ENCODE results near the gene STX3.
"Not testable (repeated sequence)": the region's sequence is repeated elsewhere in the genome, so short reads cannot be mapped to it uniquely, and the experiment has no call there.

Gene STX3

DNA sequence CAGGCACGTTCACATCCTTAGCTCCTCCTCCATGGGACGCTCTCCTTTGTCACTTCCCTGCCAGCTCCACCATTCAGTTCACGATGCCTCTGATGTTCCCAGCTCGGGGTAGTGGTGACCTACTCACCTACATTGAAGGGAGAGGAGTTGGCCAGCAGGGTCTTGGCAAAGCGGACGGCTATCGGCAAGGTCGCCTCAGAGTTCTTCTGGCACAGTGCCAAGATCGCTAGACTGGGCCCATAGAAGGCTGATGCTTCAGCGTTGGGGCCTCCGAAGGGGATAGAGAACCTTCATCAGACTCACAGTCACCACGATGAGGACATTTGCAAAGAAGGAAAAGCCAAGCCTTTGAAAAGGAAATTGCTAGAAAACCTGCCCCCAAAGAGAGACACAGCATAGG, 87.1 kb downstream of the STX3 start:
- DNase-seq (ENCODE audit: low spot score), result no peak

DNA sequence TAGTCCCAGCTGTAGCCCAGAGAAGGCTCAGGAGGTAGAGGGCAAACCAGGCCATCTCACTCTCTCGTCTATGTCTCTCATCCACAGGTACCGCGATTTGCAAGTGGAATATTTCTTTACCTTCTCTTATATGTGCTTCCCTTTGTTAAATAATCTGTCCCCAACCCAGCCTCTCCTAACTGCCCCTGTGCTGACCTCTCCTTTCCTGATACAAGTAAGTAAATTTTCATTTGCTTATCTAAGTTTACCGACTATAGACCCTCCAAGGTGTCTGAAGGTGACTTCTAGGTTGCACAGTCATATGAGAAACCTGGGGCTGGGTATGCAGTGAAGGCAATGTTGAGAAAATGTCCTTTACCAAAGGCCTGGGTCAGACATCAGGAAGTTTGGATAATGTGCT, 90.2 kb downstream of the STX3 start, which contains the start of gene CBLIF:
TSS of gene CBLIF (minus strand) at position 101 of the 400 bp plus-strand sequence. CDS start at position 55, 46 bp downstream.
- no peak for DNase-seq (ENCODE audit: low spot score)

DNA sequence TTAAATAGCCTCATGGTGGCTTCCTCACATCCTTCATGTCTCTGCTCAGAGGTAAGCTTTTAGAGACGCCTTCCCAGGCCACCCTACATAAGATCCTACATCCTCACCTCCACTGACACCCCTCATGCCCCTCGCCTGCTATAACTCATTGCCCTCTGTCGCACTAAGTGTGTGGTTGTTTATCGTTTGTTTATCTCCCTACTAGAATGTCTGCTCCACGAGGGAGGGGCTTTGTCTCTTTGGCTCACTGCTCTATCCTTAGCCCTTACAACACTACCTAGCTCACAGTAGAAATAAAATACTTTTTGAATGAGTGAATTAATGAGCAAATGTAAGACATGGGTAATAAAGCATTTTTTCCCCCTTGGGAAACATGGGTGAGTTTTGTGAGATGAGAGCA, 91.4 kb downstream of the STX3 start:
- DNase-seq (ENCODE audit: low spot score), result no peak

DNA sequence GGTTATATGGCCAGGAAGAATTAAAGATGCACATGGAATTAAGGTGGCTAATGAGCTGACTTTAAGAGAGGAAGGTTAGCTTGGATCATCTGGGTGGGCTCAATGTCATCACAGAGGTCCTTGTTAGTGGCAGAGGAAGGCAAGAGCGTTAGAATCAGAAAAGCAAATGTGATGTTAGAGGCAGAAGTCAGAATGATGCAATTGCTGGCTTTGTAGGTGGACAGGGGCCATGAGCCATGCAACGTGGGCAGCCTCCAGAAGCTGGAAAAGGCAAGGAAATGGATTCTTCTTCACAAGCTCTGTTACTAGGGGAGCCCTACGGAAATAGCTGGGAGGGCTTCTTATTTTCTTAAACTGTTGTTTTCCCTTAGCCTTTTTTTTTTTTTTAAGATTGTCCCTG, 92.5 kb downstream of the STX3 start:
- DNase-seq (ENCODE audit: low spot score), result no peak

DNA sequence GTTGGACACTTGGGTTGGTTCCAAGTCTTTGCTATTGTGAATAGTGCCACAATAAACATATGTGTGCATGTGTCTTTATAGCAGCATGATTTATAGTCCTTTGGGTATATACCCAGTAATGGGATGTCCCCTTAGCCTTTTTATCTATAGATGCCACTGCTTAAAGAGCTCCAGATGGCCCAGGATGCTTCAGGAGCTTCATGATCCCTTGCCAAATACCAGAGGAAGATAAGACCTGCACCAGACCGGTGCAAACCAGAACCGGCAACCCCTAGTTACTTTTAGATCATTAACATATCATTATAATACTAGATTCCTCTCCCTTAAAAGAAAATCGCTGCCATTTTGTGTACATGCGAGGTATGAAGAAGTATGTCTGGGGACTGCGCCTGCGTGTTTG, 93.3 kb downstream of the STX3 start:
- DNase-seq (ENCODE audit: low spot score), result not testable (repeated sequence)

DNA sequence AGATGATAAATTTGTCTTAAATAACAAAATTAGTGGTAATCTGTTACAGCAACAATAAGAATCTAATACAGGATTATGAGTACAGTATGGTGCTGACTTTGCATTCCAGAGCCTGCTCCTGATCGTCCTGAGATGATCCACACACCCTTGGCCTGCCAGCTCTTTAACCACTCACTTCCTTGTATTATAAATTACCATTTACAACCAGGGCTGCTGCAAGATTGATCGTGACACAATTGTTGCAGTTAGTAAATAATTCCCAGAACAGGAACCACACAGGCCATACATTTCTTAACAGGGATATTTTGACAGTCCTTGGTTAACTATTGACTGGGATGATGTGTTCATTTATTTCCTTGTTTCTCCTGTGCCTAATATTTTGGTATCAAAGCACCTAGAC, 94.0 kb downstream of the STX3 start:
- no peak for DNase-seq (ENCODE audit: low spot score)

DNA sequence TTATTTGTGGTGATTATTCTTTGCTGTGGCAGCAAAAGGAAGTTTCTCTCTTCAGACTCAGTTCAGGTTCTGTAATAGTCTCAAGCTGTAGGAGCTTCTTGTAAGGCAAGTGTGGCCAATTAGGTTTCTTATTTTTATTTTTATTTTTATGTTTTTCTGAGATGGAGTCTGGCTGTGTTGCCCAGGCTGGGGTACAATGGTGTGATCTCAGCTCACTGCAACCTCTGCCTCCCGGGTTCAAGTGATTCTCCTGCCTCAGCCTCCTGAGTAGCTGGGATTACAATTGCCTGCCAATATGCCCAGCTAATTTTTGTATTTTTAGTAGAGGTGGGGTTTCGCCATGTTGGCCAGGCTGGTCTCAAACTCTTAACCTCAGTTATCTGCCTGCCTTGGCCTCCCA, 94.4 kb downstream of the STX3 start:
- not testable (repeated sequence) for DNase-seq (ENCODE audit: low spot score)

DNA sequence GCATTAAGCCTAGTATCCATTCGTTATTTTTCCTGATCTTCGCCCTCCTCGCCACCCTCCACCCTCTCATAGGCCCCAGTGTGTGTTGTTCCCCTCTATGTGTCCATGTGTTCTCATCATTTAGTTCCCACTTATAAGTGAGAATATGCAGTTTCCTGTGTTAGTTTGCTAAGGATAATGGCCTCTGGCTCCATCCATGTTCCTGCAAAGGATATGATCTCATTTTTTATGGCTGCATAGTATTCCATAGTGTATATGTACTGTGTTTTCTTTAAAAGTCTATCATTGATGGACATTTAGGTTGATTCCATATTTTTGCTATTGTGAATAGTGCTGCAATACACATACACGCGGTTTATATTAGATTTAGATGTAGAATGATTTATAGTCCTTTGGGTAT, 96.2 kb downstream of the STX3 start:
- not testable (repeated sequence) for DNase-seq (ENCODE audit: low spot score)

DNA sequence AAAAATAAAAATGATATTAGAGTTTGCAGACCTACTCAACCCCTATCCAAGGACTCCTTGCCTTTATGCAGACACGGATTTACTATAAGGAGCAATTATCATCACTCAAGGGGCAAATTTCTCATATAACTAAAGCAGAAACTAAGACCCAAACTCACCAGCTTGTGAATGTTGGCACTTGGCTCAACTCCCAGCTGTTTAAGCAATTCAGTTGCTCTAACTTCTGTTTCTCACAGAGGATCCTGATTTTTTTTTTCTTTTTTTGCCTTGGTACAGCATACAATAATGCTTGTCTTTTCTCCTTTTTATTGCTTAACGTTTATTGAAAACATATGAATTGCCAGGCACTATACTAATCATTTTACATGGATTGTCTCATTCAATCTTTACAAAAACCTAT, 99.7 kb downstream of the STX3 start:
- DNase-seq (ENCODE audit: low spot score), result peak; percentile 21
